PC-3 (cell line): ENCODE results near the gene CPLX1. TPM values are rescaled to one million over a fixed set of nuclear protein-coding genes. Genes with fewer than 3 reads are reported as not detected.

Experiments used
- ATAC-seq: fragments of 200-7000 bp; cut with Tn5 transposase; 2 replicates; pipeline ENCODE4 v1.9.1; 2020; ENCODE audit warnings: mild to moderate bottlenecking, moderate library complexity
- BruUV-seq: library from RNA; stranded (reverse); fragments of 400-500 nt; replicated peaks from 2 replicates; lab custom pipeline; 2021; lab: Mats Ljungman, UMichigan
- CTCF ChIA-PET: fragments of 300-600 bp; sonication (Branson Sonifier 250); formaldehyde crosslinking; loops from one replicate; lab custom pipeline; 2022; ENCODE audit warnings: antibody characterized with exemption; lab: Charles Lee
- POLR2A ChIA-PET: fragments of 300-600 bp; sonication (Branson Sonifier 250); formaldehyde crosslinking; loops from one replicate; lab custom pipeline; 2022; ENCODE audit warnings: antibody characterized with exemption; ENCODE audit not compliant: unreplicated experiment; lab: Charles Lee
- DNase-seq: peaks from one replicate; pipeline ENCODE4 v3.0.0-alpha.2; 2015
- H2AFZ ChIP-seq: fragments of 300-600 bp; sonication (generic); 2 replicates; pipeline ENCODE4 v1.6.0; 2016; ENCODE audit warnings: antibody characterized with exemption, low read length
- H3F3A ChIP-seq: fragments of 300-600 bp; sonication (generic); one replicate; pipeline ENCODE4 v1.6.0; 2017; ENCODE audit warnings: antibody characterized with exemption, low read length, control low read depth, mild to moderate bottlenecking; ENCODE audit not compliant: unreplicated experiment
- H3K27ac ChIP-seq: fragments of 300-600 bp; sonication (generic); 2 replicates; pipeline ENCODE4 v1.5.1; 2016; ENCODE audit warnings: mild to moderate bottlenecking, low read length
- H3K27me3 ChIP-seq: fragments of 300-600 bp; sonication (generic); 2 replicates; pipeline ENCODE4 v1.6.1; 2016; ENCODE audit warnings: low read length, mixed read lengths
- H3K36me3 ChIP-seq: fragments of 300-600 bp; sonication (generic); 2 replicates; pipeline ENCODE4 v1.6.1; 2016; ENCODE audit warnings: low read depth, mixed run types, low read length, mixed read lengths
- H3K4me1 ChIP-seq: fragments of 300-600 bp; sonication (generic); 2 replicates; pipeline ENCODE4 v1.5.1; 2016; ENCODE audit warnings: low read length; ENCODE audit not compliant: insufficient read depth
- H3K4me2 ChIP-seq: fragments of 300-600 bp; sonication (generic); 2 replicates; pipeline ENCODE4 v1.6.0; 2016; ENCODE audit warnings: low read length
- H3K4me3 ChIP-seq: fragments of 300-600 bp; sonication (generic); 2 replicates; pipeline ENCODE4 v1.5.1; 2016; ENCODE audit warnings: mild to moderate bottlenecking, low read length, mixed read lengths
- H3K79me2 ChIP-seq: fragments of 300-600 bp; sonication (generic); 2 replicates; pipeline ENCODE4 v1.6.1; 2017; ENCODE audit warnings: low read length, mixed read lengths
- H3K9ac ChIP-seq: fragments of 300-600 bp; sonication (generic); 2 replicates; pipeline ENCODE4 v1.6.0; 2016; ENCODE audit warnings: mild to moderate bottlenecking, low read length
- H3K9me2 ChIP-seq: fragments of 300-600 bp; sonication (generic); replicated peaks from 2 replicates; pipeline ENCODE4 v1.6.1; 2016; ENCODE audit warnings: mixed run types, low read length, mixed read lengths
- H3K9me3 ChIP-seq: fragments of 300-600 bp; sonication (generic); 2 replicates; pipeline ENCODE4 v1.6.1; 2016; ENCODE audit warnings: low read length, mixed read lengths
- H4K20me1 ChIP-seq: fragments of 300-600 bp; sonication (generic); 2 replicates; pipeline ENCODE4 v1.6.1; 2016; ENCODE audit warnings: low read length, mixed read lengths
- EZH2 ChIP-seq: fragments of 300-600 bp; sonication (generic); IDR thresholded peaks from one replicate; pipeline ENCODE4 v1.6.1; 2017; ENCODE audit warnings: antibody characterized with exemption, mild to moderate bottlenecking, low read length; ENCODE audit not compliant: unreplicated experiment
- EZH2phosphoT487 ChIP-seq: fragments of 300-600 bp; sonication (generic); IDR thresholded peaks from 2 replicates; pipeline ENCODE4 v1.6.1; 2018; ENCODE audit warnings: mild to moderate bottlenecking, antibody characterized with exemption, low read length, borderline replicate concordance
- intact Hi-C: fragments of 100-400 bp; cut with micrococcal nuclease; formaldehyde crosslinking; loops from 2 replicates; pipeline ENCODE4 v1.9.0; 2023
- total RNA-seq: library from RNA; depleted of rRNA; stranded (reverse); fragments of >200 nt; gene quantifications from 2 replicates; pipeline ENCODE4 v1.2.3, GENCODE V29; 2014
- TF ChIP-seq, protein P1 (sequence below): fragments of 300-600 bp; sonication (generic); conservative IDR thresholded peaks from 2 replicates; pipeline ENCODE4 v1.5.1; 2017; ENCODE audit warnings: antibody characterized with exemption, low read depth, mild to moderate bottlenecking, low read length

CPLX1 gene
- total RNA-seq, 1 experiment from 2014 or later = 0.87 TPM

DNA sequence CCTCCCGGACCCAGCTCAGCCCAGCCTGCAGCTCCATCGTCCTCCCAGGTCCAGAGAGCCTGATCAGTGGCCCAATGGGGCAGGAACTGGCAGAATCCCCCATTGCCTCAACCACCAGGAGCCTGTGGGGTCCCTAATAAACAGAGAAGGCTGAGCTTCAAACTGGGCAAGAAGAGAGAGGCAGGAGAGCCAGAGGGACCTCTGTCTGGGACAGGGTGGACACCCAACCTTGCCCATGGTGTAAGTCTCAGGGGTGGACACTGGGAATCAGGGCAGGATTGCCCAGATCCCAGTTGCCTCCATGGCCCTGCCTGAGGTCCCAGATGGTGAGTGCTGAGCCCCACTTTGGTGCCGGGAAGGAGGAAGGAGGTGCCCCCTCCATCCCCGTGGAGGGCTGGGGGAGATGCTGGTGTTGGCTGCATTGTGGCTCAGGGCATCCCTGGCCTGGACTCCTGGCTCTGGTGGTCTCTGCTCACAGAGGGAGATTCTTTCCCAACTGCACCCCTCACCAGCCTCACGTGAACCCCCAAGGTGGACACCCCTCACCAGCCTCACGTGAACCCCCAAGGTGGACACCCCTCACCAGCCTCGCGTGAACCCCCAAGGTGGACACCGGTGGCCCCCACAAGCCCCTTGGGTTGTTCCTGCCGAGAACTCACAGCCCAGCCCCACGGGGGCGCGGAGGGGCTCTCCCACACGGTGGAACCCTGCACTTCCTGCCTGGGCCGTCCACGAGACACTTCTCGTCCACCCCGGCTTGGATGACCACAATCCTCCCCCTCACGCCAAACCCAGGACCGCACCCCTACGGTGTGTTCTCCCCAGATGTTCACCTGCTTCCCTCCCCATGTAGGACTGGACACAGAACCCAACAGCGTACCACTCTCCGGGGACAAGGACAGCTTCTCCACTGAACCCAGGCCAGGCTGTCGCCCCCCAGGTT is 5.4 kb downstream of the CPLX1 start:
- H3K36me3 ChIP-seq = no peaks in the 10 kb centered on the region
- BruUV-seq = no TSS peak
- H3K4me2 ChIP-seq = no peak overlapping the region
- ChIA-PET POLR2A (no interaction called here), CTCF (no interaction called here)
- DNase-seq = no peak
- H3K9me2 ChIP-seq = no peaks in the 10 kb centered on the region
- peaks cover 8% of the 10 kb centered on the region for H3K27me3 ChIP-seq
- H3K4me1 ChIP-seq = no peaks in the 10 kb centered on the region
- H3K4me3 ChIP-seq = no peak overlapping the region
- no peaks in the 10 kb centered on the region for H3F3A ChIP-seq
- no peaks in the 10 kb centered on the region for H3K9me3 ChIP-seq
- H3K79me2 ChIP-seq = no peaks in the 10 kb centered on the region
- no peaks in the 10 kb centered on the region for H4K20me1 ChIP-seq
- no peak for ATAC-seq
- H3K27ac ChIP-seq = no peak overlapping the region
- intact Hi-C loops = no loop called here
- no peak overlapping the region for H2AFZ ChIP-seq
- TF ChIP-seq, protein P1, sequence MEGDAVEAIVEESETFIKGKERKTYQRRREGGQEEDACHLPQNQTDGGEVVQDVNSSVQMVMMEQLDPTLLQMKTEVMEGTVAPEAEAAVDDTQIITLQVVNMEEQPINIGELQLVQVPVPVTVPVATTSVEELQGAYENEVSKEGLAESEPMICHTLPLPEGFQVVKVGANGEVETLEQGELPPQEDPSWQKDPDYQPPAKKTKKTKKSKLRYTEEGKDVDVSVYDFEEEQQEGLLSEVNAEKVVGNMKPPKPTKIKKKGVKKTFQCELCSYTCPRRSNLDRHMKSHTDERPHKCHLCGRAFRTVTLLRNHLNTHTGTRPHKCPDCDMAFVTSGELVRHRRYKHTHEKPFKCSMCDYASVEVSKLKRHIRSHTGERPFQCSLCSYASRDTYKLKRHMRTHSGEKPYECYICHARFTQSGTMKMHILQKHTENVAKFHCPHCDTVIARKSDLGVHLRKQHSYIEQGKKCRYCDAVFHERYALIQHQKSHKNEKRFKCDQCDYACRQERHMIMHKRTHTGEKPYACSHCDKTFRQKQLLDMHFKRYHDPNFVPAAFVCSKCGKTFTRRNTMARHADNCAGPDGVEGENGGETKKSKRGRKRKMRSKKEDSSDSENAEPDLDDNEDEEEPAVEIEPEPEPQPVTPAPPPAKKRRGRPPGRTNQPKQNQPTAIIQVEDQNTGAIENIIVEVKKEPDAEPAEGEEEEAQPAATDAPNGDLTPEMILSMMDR = no peak
- TF ChIP-seq EZH2 (no peak), EZH2phosphoT487 (no peak)
- H3K9ac ChIP-seq = no peak overlapping the region

DNA sequence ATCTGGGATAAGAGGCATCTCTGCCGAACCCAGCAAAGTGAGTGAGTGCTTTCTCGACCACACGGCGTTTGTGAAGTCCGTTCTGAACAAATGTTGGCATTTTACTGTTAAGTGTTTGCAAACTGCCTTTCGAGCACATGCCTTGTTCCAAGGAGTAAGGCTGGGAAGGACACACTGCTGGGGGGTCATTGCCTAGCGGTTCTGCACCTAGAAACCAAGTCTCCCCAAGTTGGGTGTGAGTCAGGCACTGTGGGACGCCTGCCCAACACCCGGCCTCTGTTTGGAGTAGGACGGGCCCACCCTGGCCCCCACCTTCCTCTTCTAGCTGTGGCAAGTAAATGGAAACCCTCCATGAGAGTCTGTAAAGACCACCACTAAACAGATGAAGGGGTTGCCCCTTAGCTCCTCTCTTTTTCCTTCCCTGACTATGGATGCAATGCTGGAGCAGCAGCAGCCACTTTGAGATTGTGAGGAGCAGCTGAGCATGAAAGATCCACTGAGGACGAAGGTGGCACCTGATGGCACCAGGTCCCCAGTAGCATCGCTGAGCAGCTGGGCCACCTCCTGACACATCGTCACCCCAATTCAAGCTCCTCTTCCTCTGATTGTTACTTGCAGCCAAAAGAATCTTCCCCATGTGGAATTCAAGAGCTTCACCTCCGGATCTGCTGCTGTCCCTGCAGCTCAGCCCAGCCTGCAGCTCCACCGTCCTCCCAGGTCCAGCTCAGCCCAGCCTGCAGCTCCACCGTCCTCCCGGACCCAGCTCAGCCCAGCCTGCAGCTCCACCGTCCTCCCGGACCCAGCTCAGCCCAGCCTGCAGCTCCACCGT is 6.3 kb downstream of the CPLX1 start:
- H3K9ac ChIP-seq = no peak overlapping the region
- no TSS peak for BruUV-seq
- POLR2A ChIA-PET = no interaction called here
- no peak overlapping the region for H3K4me3 ChIP-seq
- DNase-seq (no peak), ATAC-seq (no peak)
- no peak overlapping the region for H3K27ac ChIP-seq
- CTCF ChIA-PET = no interaction called here
- no peaks in the 10 kb centered on the region for H3K79me2 ChIP-seq
- H3K4me2 ChIP-seq = no peak overlapping the region
- H3K4me1 ChIP-seq = no peaks in the 10 kb centered on the region
- no peaks in the 10 kb centered on the region for H3K9me3 ChIP-seq
- H4K20me1 ChIP-seq = no peaks in the 10 kb centered on the region
- no peak overlapping the region for H2AFZ ChIP-seq
- H3F3A ChIP-seq = no peaks in the 10 kb centered on the region
- intact Hi-C loops = no loop called here
- TF ChIP-seq, protein P1 = no peak
- TF ChIP-seq EZH2phosphoT487 (no peak), EZH2 (no peak)
- peaks cover 4% of the 10 kb centered on the region; the same call in 1 of the 2 replicates for H3K27me3 ChIP-seq
- no peaks in the 10 kb centered on the region for H3K36me3 ChIP-seq
- no peaks in the 10 kb centered on the region for H3K9me2 ChIP-seq
